GM23338 (cell line): ENCODE data around the gene ZCCHC24. TPM values are rescaled to one million over a fixed set of nuclear protein-coding genes. Genes with fewer than 3 reads are reported as not detected.

ENCODE experiments used
- CREB1 ChIP-seq: fragments of 250-450 bp; sonication (Bioruptor Pico); IDR thresholded peaks from 2 replicates; pipeline ENCODE4 v1.5.0; 2020; ENCODE audit warnings: low read depth, mild to moderate bottlenecking, moderate library complexity
- CTCF ChIP-seq, 2 experiments: fragments of 200-600 bp in 1 of 2; sonication (generic) in 1 of 2; conservative IDR thresholded peaks; 2 replicates each; pipeline versions ENCODE4 v1.5.1 to v1.6.1; 2016 to 2017; ENCODE audit warnings: antibody characterized with exemption in 2 of 2, low read depth in 2 of 2, mild to moderate bottlenecking in 2 of 2, moderate library complexity in 1 of 2
- EZH2 ChIP-seq: fragments of 200-600 bp; sonication (generic); IDR thresholded peaks from one replicate; pipeline ENCODE4 v1.8.0; 2017; ENCODE audit warnings: antibody characterized with exemption, mild to moderate bottlenecking, low read depth; ENCODE audit not compliant: unreplicated experiment
- JUNB ChIP-seq: IDR thresholded peaks from one replicate; pipeline ENCODE4 v1.6.1; 2016; ENCODE audit warnings: antibody characterized with exemption; ENCODE audit not compliant: unreplicated experiment
- ZNF331 ChIP-seq: fragments of 250-450 bp; sonication (Bioruptor Pico); IDR thresholded peaks from 2 replicates; pipeline ENCODE4 v1.5.0; 2020; ENCODE audit warnings: low read depth, mild to moderate bottlenecking, moderate library complexity
- ZNF462 ChIP-seq: fragments of 250-450 bp; sonication (Bioruptor Pico); IDR thresholded peaks from 2 replicates; pipeline ENCODE4 v1.5.0; 2020; ENCODE audit warnings: mild to moderate bottlenecking, moderate library complexity
- polyA plus RNA-seq: library from polyadenylated mRNA; unstranded; fragments of >200 nt; fragmentation: Nextera tagmentation; extraction: Ambion mirVana; gene quantifications from 2 replicates; pipeline ENCODE4 v1.2.1, GENCODE V29; 2016
- total RNA-seq: library from RNA; depleted of rRNA; stranded (reverse); fragments of >200 nt; shearing (Covaris generic); gene quantifications from 2 replicates; pipeline ENCODE4 v1.2.3, GENCODE V29; 2014

The ZCCHC24 gene
- total and polyA plus RNA-seq, 2 experiments from 2014 or later, result 2.0 to 10.1 TPM

DNA sequence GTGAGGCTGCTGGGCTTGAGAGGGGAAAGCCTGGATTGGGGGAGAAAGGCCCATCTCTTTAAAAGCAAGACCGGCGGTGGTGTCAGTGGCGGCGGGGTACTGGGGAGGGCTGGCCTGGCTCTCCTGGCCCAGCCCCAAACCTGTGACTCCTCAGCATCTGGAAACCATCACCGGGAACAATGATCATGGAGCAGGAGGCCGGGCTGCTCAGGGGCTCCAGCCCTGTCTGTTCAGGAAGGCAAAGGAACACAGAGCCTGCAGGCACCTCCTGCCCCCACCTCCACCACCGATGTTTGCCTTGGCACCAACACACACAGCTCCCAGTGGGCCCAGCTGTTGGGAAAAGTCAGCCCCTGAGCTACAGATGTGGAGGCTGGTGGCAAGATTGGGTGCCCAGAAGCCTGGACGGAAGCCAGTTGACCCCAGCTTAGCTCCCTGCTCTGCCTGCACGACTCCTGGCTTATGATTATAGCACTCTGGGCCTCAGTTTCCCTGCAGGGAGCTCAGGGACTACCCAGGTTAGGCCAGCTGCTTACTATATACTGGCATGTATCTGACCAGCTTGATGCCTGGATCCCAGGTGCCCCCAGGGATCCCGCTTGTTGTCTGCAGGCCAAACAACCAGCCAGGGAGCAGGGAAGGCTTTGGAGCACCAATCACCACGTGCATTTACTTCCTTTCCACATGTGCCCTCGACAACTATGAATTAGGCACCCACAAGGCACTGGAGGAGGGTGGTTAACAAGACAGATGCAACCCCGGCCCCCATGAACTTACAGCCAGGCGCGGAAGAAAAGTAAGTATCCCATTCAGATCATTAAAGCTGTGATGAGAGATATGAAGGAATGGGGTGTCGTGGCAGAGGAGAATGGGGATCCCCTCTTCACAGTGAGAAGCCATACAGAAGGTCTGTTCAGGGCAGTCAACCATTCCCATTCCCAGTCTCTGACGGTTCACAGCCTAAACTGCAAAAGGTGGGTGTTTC is 37.3 kb downstream of the ZCCHC24 start (continued):
- TF ChIP-seq ZNF462 (CRISPR knock-in tag) (no peak), CTCF (conservative IDR thresholded peaks at IDR 0.05; ENCODE audit: low read depth in 2 of 2) (no peak), EZH2 (no peak), CREB1 (no peak), ZNF331 (CRISPR knock-in tag) (no peak), JUNB (no peak)
